Choroid plexus epithelial cell (primary cell): ENCODE measurements around the gene ZFAND6.

Experiments used
- DNase-seq: peaks from one replicate; pipeline ENCODE4 v3.0.0-alpha.2; 2010; ENCODE audit warnings: low read depth
- H3K4me3 ChIP-seq: 2 replicates; pipeline ENCODE4 v1.5.1; 2011; ENCODE audit warnings: low read depth, mild to moderate bottlenecking, control low read depth, low read length, moderate library complexity
- TF ChIP-seq, protein P1 (sequence below): conservative IDR thresholded peaks from 2 replicates; pipeline ENCODE4 v1.5.1; 2011; ENCODE audit warnings: low read depth, mild to moderate bottlenecking, control low read depth, inconsistent platforms, low read length, moderate library complexity

ZFAND6 gene

DNA sequence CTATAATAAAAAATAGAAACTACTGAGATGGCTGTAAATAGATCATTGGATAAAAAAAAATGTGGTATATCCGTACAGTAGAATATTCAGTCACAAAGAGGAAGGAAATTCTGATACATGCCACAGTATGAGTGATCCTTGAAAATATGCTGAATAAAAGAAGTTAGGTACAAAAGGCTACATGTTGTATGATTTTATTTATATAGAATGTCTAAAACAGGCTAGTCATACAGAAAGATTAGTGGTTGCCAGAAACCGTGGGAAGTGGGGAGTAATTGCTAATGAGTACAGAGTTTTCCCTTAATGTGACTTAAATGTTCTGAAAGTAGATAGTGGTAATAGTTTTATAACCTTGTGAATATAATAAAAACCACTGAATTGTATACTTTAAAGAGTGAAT lies 68.4 kb downstream of the ZFAND6 start:
- TF ChIP-seq, protein P1, sequence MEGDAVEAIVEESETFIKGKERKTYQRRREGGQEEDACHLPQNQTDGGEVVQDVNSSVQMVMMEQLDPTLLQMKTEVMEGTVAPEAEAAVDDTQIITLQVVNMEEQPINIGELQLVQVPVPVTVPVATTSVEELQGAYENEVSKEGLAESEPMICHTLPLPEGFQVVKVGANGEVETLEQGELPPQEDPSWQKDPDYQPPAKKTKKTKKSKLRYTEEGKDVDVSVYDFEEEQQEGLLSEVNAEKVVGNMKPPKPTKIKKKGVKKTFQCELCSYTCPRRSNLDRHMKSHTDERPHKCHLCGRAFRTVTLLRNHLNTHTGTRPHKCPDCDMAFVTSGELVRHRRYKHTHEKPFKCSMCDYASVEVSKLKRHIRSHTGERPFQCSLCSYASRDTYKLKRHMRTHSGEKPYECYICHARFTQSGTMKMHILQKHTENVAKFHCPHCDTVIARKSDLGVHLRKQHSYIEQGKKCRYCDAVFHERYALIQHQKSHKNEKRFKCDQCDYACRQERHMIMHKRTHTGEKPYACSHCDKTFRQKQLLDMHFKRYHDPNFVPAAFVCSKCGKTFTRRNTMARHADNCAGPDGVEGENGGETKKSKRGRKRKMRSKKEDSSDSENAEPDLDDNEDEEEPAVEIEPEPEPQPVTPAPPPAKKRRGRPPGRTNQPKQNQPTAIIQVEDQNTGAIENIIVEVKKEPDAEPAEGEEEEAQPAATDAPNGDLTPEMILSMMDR: no peak
- no peak overlapping the region for H3K4me3 ChIP-seq
- DNase-seq: no peak

DNA sequence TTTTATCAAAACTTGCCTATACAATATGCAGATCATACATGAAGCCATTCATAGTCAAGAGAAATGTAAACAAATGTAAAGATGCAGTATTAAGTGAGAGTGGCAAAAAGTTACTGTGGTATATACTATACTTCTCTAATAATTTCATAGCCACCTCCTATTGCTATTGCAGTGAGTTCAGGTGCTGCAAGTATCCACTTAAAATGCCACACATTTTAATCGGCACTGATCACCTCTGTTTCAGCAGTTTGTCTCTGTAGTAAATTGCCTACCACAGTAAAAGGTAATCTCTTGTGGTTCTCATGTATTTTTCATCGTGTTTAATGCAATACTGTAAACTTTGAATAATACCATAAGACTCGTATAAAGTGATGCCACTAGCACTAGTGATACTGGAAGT lies 72.9 kb downstream of the ZFAND6 start:
- TF ChIP-seq, protein P1: no peak
- H3K4me3 ChIP-seq: no peak overlapping the region
- DNase-seq: no peak

DNA sequence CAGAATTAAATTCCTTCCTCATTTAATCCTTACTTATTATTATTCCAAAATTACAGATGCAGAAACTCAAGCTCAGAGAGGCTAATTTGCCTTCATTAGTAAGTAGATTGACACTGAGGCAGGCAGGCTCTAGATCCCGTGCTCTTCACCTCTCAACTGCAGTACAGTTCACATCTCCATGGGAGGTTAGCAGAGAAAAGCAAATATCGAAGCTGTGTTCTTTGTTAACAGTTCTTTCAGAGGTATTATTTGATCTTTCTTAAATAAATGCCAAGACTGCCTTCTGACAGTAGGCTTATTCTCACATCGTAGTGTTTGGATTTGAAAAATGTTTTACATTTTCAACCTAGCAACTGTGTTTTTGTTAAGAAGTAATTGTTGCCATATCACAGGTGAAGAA lies 77.4 kb downstream of the ZFAND6 start:
- H3K4me3 ChIP-seq: no peak overlapping the region
- no peak for DNase-seq
- TF ChIP-seq, protein P1: no peak

DNA sequence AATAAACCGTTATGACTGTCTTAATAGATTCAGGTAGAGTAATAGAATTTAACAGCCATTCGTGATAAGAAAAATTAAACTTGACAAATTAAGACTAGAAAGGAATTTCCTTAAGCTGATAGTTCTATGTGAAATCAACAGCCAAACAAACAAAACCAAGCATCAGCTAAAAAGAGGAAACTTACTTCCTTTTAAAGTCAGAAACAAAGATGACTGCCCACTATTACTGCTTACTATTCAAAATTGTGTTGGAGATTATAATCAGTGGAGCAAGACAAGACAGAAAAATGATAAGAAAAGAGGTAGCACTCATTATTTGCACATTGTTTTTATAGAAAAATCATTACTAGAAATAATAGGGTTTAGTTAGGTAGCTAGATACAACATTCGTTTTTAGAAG lies 79.5 kb downstream of the ZFAND6 start:
- no peak for DNase-seq
- H3K4me3 ChIP-seq: no peak overlapping the region
- TF ChIP-seq, protein P1: no peak

DNA sequence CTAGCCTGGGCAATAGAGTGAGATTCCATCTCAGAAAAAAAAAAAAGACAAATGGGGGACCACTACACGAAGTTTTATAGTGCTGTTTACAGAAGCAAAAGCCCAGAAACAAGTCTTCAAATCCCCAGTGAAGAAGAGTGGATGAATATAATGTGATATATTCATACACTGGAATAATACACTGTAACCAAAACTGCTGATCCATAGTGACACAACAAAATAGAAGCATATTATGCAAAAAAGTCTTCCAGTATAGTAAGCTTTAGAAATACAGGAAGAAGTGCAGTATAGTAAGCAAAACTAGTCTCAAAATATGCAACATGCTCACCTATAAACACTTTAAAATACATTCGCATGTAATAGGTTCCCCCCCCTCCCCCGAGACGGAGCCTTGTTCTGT lies 81.4 kb downstream of the ZFAND6 start:
- H3K4me3 ChIP-seq: no peak overlapping the region
- TF ChIP-seq, protein P1: no peak
- DNase-seq: no peak

DNA sequence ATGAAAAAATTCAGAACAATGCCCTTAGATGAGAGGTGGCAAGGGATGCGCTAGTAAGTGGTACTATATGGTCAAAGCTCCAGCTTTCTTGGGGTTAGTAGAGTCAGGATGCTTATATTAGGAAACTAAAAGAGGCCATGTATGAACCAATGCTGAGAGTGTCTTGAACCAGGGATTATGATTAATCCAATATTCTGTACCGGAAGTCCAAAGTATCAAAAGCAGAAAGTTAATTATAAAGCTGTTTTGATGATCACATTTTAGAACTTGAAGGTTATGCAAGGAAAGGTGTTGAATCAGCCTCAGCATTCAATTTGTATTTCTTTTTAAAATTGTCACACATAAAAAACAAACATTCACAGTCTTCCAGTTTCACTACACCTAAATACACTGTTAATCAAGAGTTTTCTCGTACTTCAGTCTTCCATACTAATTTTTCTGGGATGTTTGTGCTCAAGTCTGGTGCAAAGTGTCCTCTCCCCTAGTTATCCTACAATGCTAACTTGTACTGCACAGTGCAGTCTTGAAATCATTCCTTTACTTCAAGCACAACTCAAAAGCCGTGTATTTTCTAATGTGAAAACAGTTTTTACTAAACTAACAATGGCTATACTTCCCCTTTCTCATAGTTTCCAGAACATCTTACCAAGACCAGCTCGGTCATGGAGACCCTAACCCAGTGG lies 82.6 kb downstream of the ZFAND6 start:
- no peak overlapping the region for H3K4me3 ChIP-seq
- no peak for DNase-seq
- TF ChIP-seq, protein P1: no peak

DNA sequence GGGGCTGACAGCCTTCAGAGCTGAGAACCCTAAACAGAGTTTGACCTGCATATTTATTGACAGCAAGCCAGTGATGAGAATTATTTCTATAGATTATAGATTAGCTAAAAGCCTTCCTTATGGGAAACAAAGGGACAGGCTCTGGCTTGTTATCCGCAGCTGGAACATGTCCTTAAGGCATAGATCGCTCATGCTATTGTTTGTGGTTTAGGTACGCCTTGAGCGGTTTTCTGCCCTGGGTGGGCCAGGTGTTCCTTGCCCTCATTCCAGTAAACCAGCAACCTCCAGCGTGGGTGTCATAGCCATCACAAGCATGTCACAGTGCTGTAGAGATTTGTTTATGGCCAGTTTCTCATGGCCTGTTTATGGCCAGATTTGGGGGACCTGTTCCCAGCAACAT lies 83.2 kb downstream of the ZFAND6 start:
- H3K4me3 ChIP-seq: no peak overlapping the region
- TF ChIP-seq, protein P1: no peak
- DNase-seq: no peak
